HCT116 (cell line): ENCODE data around the gene XIAP. TPM values are rescaled to one million over a fixed set of nuclear protein-coding genes. Genes with fewer than 3 reads are reported as not detected.

Experiments
- ATAC-seq: fragments of 200-7000 bp; cut with Tn5 transposase; 2 replicates; pipeline ENCODE4 v1.9.1; 2020; ENCODE audit warnings: mild to moderate bottlenecking, moderate library complexity
- BruUV-seq: library from RNA; stranded (reverse); fragments of 400-500 nt; replicated peaks from 2 replicates; lab custom pipeline; 2021; lab: Mats Ljungman, UMichigan
- CTCF ChIA-PET: fragments of 300-600 bp; sonication (Branson Sonifier 250); formaldehyde crosslinking; loops from one replicate; lab custom pipeline; 2021; ENCODE audit warnings: antibody characterized with exemption; lab: Charles Lee
- POLR2A ChIA-PET: fragments of 300-600, 350-600 bp; sonication (Branson Sonifier 250); formaldehyde crosslinking; loops from one replicate; lab custom pipeline; 2021; ENCODE audit warnings: antibody characterized with exemption; lab: Charles Lee
- RAD21 ChIA-PET, 2 experiments: fragments of 300-600 bp; sonication (Branson Sonifier 250); formaldehyde crosslinking; loops; one replicate each; lab custom pipeline; 2023; ENCODE audit warnings: low total read pairs in 2 of 2; ENCODE audit not compliant: uncharacterized antibody in 2 of 2, unreplicated experiment in 2 of 2, low non-redundant PET in 1 of 2; lab: Charles Lee
- DNase-seq: peaks from one replicate; pipeline ENCODE4 v3.0.0-alpha.2; 2010; ENCODE audit warnings: low read depth, low spot score
- H2AFZ ChIP-seq: fragments of 200-600 bp; shearing (Covaris generic), sonication (generic); 2 replicates; pipeline ENCODE4 v1.6.1; 2017; ENCODE audit warnings: low read depth, mixed run types, mixed read lengths, antibody characterized with exemption, low read length; ENCODE audit not compliant: poor library complexity, severe bottlenecking
- H3K27ac ChIP-seq: 2 replicates; pipeline ENCODE4 v1.5.1; 2012; ENCODE audit warnings: low read depth, low read length
- H3K27me3 ChIP-seq: fragments of 200-600 bp; sonication (generic); 2 replicates; pipeline ENCODE4 v1.6.1; 2016; ENCODE audit warnings: mixed run types, low read length, mixed read lengths; ENCODE audit not compliant: insufficient read depth
- H3K36me3 ChIP-seq, 2 experiments: fragments of 200-500 bp in 1 of 2; fragments of 200-600 bp in 1 of 2; sonication (Bioruptor generic) in 1 of 2; sonication (generic) in 1 of 2; 2 replicates each; pipeline versions ENCODE4 v1.5.1 to v1.6.1; 2014 to 2016; ENCODE audit warnings: low read length in 2 of 2, inconsistent platforms in 1 of 2, mixed read lengths in 1 of 2, mixed run types in 1 of 2; ENCODE audit not compliant: insufficient read depth in 2 of 2, control insufficient read depth in 1 of 2
- H3K4me1 ChIP-seq, 2 experiments: fragments of 200-600 bp in 1 of 2; sonication (generic) in 1 of 2; 2 replicates each; pipeline versions ENCODE4 v1.5.1 to v1.6.1; 2012 to 2017; ENCODE audit warnings: low read length in 2 of 2, inconsistent platforms in 1 of 2, mild to moderate bottlenecking in 1 of 2, mixed read lengths in 1 of 2, mixed run types in 1 of 2, moderate library complexity in 1 of 2; ENCODE audit not compliant: insufficient read depth in 2 of 2, control insufficient read depth in 1 of 2
- H3K4me2 ChIP-seq: fragments of 200-600 bp; sonication (generic); 2 replicates; pipeline ENCODE4 v1.6.1; 2017; ENCODE audit warnings: mixed run types, low read length, mixed read lengths
- H3K4me3 ChIP-seq, 2 experiments: fragments of 200-600 bp in 1 of 2; sonication (generic) in 1 of 2; replicated peaks in 1 of 2; 2 replicates each; pipeline ENCODE4 v1.5.1; 2011 to 2016; ENCODE audit warnings: low read length in 2 of 2, control low read depth in 1 of 2, low read depth in 1 of 2, mild to moderate bottlenecking in 1 of 2, mixed read lengths in 1 of 2, mixed run types in 1 of 2
- H3K79me2 ChIP-seq: fragments of 200-600 bp; sonication (generic); 2 replicates; pipeline ENCODE4 v1.6.1; 2017; ENCODE audit warnings: mild to moderate bottlenecking, mixed run types, low read length, moderate library complexity, mixed read lengths; ENCODE audit not compliant: insufficient read depth
- H3K9ac ChIP-seq: fragments of 200-600 bp; sonication (generic); 2 replicates; pipeline ENCODE4 v1.6.1; 2016; ENCODE audit warnings: low read length, mixed read lengths
- H3K9me2 ChIP-seq: fragments of 200-600 bp; sonication (generic), shearing (Covaris generic); 2 replicates; pipeline ENCODE4 v1.6.1; 2017; ENCODE audit warnings: mixed run types, mild to moderate bottlenecking, moderate library complexity; ENCODE audit not compliant: insufficient read depth
- H3K9me3 ChIP-seq, 2 experiments: fragments of 200-500 bp in 1 of 2; fragments of 200-600 bp in 1 of 2; sonication (Bioruptor generic) in 1 of 2; sonication (generic) in 1 of 2; 2 replicates each; pipeline ENCODE4 v1.6.1; 2014 to 2017; ENCODE audit warnings: low read length in 2 of 2, mixed read lengths in 2 of 2, inconsistent platforms in 1 of 2, low read depth in 1 of 2, mild to moderate bottlenecking in 1 of 2, mixed run types in 1 of 2, moderate library complexity in 1 of 2; ENCODE audit not compliant: control insufficient read depth in 1 of 2, insufficient read depth in 1 of 2
- H4K20me1 ChIP-seq: fragments of 200-600 bp; sonication (generic), shearing (Covaris generic); 2 replicates; pipeline ENCODE4 v1.6.1; 2017; ENCODE audit warnings: mixed run types, mild to moderate bottlenecking, moderate library complexity; ENCODE audit not compliant: insufficient read depth
- ATF3 ChIP-seq: IDR thresholded peaks from 2 replicates; pipeline ENCODE4 v1.6.1; 2012
- CBX3 ChIP-seq: IDR thresholded peaks from 2 replicates; pipeline ENCODE4 v1.6.1; 2012; ENCODE audit warnings: low read depth
- CEBPB ChIP-seq: IDR thresholded peaks from 2 replicates; pipeline ENCODE4 v1.6.1; 2012; ENCODE audit warnings: low read depth
- EGR1 ChIP-seq: IDR thresholded peaks from 2 replicates; pipeline ENCODE4 v1.6.1; 2012; ENCODE audit warnings: low read depth
- ELF1 ChIP-seq: IDR thresholded peaks from 2 replicates; pipeline ENCODE4 v1.6.1; 2012; ENCODE audit warnings: low read depth, borderline replicate concordance
- EZH2 ChIP-seq: fragments of 200-600 bp; sonication (generic); IDR thresholded peaks from 2 replicates; pipeline ENCODE4 v1.6.1; 2017; ENCODE audit warnings: antibody characterized with exemption, mixed run types
- EZH2phosphoT487 ChIP-seq: fragments of 200-600 bp; IDR thresholded peaks from 2 replicates; pipeline ENCODE4 v1.6.1; 2018; ENCODE audit warnings: antibody characterized with exemption, borderline replicate concordance
- JUND ChIP-seq: IDR thresholded peaks from 2 replicates; pipeline ENCODE4 v1.6.1; 2012
- MAX ChIP-seq: IDR thresholded peaks from 2 replicates; pipeline ENCODE4 v1.6.1; 2012
- RAD21 ChIP-seq: IDR thresholded peaks from 2 replicates; pipeline ENCODE4 v1.6.1; 2012; ENCODE audit warnings: low read depth, mild to moderate bottlenecking
- SIN3A ChIP-seq: IDR thresholded peaks from 2 replicates; pipeline ENCODE4 v1.6.1; 2012; ENCODE audit warnings: low read depth
- SP1 ChIP-seq: IDR thresholded peaks from 2 replicates; pipeline ENCODE4 v1.6.1; 2012; ENCODE audit warnings: low read depth
- YY1 ChIP-seq: IDR thresholded peaks from 2 replicates; pipeline ENCODE4 v1.6.1; 2011; ENCODE audit warnings: low read length, low read depth, moderate library complexity, mild to moderate bottlenecking; ENCODE audit not compliant: insufficient replicate concordance; ENCODE audit errors: extremely low read depth
- ZBTB33 ChIP-seq: IDR thresholded peaks from 2 replicates; pipeline ENCODE4 v1.6.1; 2011; ENCODE audit warnings: mild to moderate bottlenecking, low read length, moderate library complexity; ENCODE audit not compliant: insufficient replicate concordance; ENCODE audit errors: extremely low read depth
- ZFX ChIP-seq: fragments of 450-650 bp; IDR thresholded peaks from 2 replicates; pipeline ENCODE4 v1.6.1; 2017
- ZNF274 ChIP-seq: fragments of 200-500 bp; sonication (Bioruptor generic); IDR thresholded peaks from 2 replicates; pipeline ENCODE4 v1.6.1; 2014; ENCODE audit warnings: mild to moderate bottlenecking, low read depth, low read length, inconsistent platforms
- intact Hi-C: fragments of 100-400 bp; cut with micrococcal nuclease; formaldehyde crosslinking; loops from 2 replicates; pipeline ENCODE4 v1.10.0; 2022
- total RNA-seq: library from RNA; stranded (reverse); gene quantifications from one replicate; pipeline ENCODE4 v1.2.1, GENCODE V29; 2021; ENCODE audit not compliant: unreplicated experiment
- TF ChIP-seq, protein P1 (sequence below): IDR thresholded peaks from 2 replicates; pipeline ENCODE4 v1.6.1; 2012; ENCODE audit warnings: low read depth
- TF ChIP-seq, protein P2 (sequence below), 3 experiments: fragments of 200-600 bp in 1 of 3; sonication (generic) in 1 of 3; IDR thresholded peaks in 2 of 3; conservative IDR thresholded peaks in 1 of 3; 2 replicates each; pipeline ENCODE4 v1.5.1; 2012 to 2017; ENCODE audit warnings: low read depth in 2 of 3, low read length in 2 of 3, antibody characterized with exemption in 1 of 3, borderline replicate concordance in 1 of 3, control low read depth in 1 of 3, mild to moderate bottlenecking in 1 of 3, mixed read lengths in 1 of 3, mixed run types in 1 of 3, moderate library complexity in 1 of 3; ENCODE audit not compliant: insufficient read depth in 1 of 3

Gene XIAP
- total RNA-seq, 1 experiment from 2014 or later, result 41.0 TPM

GRCh38 chrX:123830309-123830708 lies 29.5 kb upstream of the XIAP start:
- DNase-seq, result no peak
- Histone ChIP-seq H3K4me2 (no peak overlapping the region), H3K27me3 (no peaks in the 10 kb centered on the region), H3K36me3 (no peaks in the 10 kb centered on the region), H3K4me3 (no peak overlapping the region), H3K9me3 (no peaks in the 10 kb centered on the region), H3K27ac (no peak overlapping the region), H2AFZ (no peak overlapping the region), H3K79me2 (no peaks in the 10 kb centered on the region), H4K20me1 (no peaks in the 10 kb centered on the region), H3K4me1 (peaks cover 2 to 8% of the 10 kb centered on the region in 2 experiments), H3K9ac (no peak overlapping the region), H3K9me2 (no peaks in the 10 kb centered on the region)
- TF ChIP-seq SP1, result no peak
- TF ChIP-seq YY1, result no peak
- TF ChIP-seq, protein P1, sequence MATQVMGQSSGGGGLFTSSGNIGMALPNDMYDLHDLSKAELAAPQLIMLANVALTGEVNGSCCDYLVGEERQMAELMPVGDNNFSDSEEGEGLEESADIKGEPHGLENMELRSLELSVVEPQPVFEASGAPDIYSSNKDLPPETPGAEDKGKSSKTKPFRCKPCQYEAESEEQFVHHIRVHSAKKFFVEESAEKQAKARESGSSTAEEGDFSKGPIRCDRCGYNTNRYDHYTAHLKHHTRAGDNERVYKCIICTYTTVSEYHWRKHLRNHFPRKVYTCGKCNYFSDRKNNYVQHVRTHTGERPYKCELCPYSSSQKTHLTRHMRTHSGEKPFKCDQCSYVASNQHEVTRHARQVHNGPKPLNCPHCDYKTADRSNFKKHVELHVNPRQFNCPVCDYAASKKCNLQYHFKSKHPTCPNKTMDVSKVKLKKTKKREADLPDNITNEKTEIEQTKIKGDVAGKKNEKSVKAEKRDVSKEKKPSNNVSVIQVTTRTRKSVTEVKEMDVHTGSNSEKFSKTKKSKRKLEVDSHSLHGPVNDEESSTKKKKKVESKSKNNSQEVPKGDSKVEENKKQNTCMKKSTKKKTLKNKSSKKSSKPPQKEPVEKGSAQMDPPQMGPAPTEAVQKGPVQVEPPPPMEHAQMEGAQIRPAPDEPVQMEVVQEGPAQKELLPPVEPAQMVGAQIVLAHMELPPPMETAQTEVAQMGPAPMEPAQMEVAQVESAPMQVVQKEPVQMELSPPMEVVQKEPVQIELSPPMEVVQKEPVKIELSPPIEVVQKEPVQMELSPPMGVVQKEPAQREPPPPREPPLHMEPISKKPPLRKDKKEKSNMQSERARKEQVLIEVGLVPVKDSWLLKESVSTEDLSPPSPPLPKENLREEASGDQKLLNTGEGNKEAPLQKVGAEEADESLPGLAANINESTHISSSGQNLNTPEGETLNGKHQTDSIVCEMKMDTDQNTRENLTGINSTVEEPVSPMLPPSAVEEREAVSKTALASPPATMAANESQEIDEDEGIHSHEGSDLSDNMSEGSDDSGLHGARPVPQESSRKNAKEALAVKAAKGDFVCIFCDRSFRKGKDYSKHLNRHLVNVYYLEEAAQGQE, result no peak
- no peak for TF ChIP-seq RAD21
- TF ChIP-seq JUND, result no peak
- TF ChIP-seq MAX, result no peak
- TF ChIP-seq CBX3, result no peak
- TF ChIP-seq ELF1, result no peak
- TF ChIP-seq ZBTB33, result no peak
- TF ChIP-seq EZH2, result no peak
- TF ChIP-seq ATF3, result no peak
- TF ChIP-seq EZH2phosphoT487, result no peak
- TF ChIP-seq ZFX, result no peak
- no peak for TF ChIP-seq ZNF274
- TF ChIP-seq, protein P2, sequence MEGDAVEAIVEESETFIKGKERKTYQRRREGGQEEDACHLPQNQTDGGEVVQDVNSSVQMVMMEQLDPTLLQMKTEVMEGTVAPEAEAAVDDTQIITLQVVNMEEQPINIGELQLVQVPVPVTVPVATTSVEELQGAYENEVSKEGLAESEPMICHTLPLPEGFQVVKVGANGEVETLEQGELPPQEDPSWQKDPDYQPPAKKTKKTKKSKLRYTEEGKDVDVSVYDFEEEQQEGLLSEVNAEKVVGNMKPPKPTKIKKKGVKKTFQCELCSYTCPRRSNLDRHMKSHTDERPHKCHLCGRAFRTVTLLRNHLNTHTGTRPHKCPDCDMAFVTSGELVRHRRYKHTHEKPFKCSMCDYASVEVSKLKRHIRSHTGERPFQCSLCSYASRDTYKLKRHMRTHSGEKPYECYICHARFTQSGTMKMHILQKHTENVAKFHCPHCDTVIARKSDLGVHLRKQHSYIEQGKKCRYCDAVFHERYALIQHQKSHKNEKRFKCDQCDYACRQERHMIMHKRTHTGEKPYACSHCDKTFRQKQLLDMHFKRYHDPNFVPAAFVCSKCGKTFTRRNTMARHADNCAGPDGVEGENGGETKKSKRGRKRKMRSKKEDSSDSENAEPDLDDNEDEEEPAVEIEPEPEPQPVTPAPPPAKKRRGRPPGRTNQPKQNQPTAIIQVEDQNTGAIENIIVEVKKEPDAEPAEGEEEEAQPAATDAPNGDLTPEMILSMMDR (IDR thresholded peaks at IDR 0.05 in 2 of 3, conservative IDR thresholded peaks at IDR 0.05 in 1 of 3; ENCODE audit: borderline replicate concordance in 1 of 3, insufficient read depth in 1 of 3, low read depth in 2 of 3, low read length in 2 of 3), result no peak
- no peak for TF ChIP-seq CEBPB
- no peak for TF ChIP-seq EGR1
- TF ChIP-seq SIN3A, result no peak
- BruUV-seq, result no TSS peak
- ChIA-PET POLR2A (no interaction called here), RAD21 (no interaction called here), CTCF (interaction anchor here (6.9 kb wide), 1 partner anchor 147 kb away, joined by 56 read pairs; no protein-coding TSS in a partner anchor)
- intact Hi-C loops, result loop anchor here (5.0 kb wide), 1 partner anchor 132 kb away; the partner anchor contains the start of gene STAG2
- ATAC-seq, result no peak
